ENCODE measurements around the gene ENKUR. TPM values are rescaled to one million over a fixed set of nuclear protein-coding genes. Genes with fewer than 3 reads are reported as not detected.

ENKUR gene
- total RNA-seq, 4 donors from 2014 or later = 0.38 to 0.53 TPM; not detected in 2

DNA sequence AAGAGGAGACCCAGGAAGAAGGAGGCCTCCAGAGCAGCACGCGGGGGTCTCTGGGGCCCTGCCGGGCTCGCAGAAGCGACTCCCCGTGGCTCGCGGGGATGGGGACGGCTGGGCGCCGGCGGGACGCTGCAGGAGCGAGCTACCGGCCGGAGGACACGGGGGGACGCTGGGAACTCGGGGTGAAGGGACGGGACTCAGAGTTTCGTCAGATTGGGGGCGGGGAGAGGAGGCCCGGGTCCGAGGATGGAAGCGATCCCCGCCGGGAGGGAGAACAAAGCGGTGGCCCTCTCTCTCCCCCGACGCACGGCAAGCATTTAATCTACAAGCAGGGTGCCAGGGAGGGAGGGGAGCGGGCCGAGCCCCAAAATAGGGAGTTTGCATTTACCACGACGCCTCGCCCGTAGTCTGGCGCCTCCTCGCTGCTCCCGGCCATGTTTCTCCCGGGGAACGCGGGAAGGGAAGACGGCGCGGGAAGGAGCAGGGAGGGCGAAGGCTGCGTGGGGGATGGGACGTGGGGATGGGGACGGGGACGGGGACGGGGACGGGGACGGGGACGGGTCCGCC lies 63.7 kb downstream of the ENKUR start, which contains the start of gene PRTFDC1:
Gene PRTFDC1 (minus strand): TSS at position 464 of the 564 bp plus-strand sequence. CDS start 31 bp downstream, at position 433.
- TF ChIP-seq, protein P1, sequence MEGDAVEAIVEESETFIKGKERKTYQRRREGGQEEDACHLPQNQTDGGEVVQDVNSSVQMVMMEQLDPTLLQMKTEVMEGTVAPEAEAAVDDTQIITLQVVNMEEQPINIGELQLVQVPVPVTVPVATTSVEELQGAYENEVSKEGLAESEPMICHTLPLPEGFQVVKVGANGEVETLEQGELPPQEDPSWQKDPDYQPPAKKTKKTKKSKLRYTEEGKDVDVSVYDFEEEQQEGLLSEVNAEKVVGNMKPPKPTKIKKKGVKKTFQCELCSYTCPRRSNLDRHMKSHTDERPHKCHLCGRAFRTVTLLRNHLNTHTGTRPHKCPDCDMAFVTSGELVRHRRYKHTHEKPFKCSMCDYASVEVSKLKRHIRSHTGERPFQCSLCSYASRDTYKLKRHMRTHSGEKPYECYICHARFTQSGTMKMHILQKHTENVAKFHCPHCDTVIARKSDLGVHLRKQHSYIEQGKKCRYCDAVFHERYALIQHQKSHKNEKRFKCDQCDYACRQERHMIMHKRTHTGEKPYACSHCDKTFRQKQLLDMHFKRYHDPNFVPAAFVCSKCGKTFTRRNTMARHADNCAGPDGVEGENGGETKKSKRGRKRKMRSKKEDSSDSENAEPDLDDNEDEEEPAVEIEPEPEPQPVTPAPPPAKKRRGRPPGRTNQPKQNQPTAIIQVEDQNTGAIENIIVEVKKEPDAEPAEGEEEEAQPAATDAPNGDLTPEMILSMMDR (IDR thresholded peaks at IDR 0.05) = no peak
- TF ChIP-seq POLR2A (IDR thresholded peaks at IDR 0.05) = peak in 1 of 2 donors; percentile 1
- Histone ChIP-seq H3K36me3 (no peaks in the 10 kb centered on the region), H3K4me1 (peaks cover 0 to 15% (median 0%) of the 10 kb centered on the region in 4 donors), H3K4me3 (peak within 1 kb of the TSS; percentile 65 to 93 (median 74)), H3K9me3 (no peaks in the 10 kb centered on the region), H3K27me3 (no peaks in the 10 kb centered on the region), H3K27ac (peak within 1 kb of the TSS; percentile 75 to 88 (median 78))
- DNase-seq = peak; percentile 28 to 76 (median 63)

- no peaks in the 10 kb centered on the region for H3K27me3 ChIP-seq
- DNase-seq = peak in 2 of 3 donors; percentile 57 to 66
- peak overlapping the region; percentile 65 to 93 (median 74) for H3K4me3 ChIP-seq
Measured at GRCh38 chr10:24951201-24952142, 64.5 kb downstream of the ENKUR start.

DNA sequence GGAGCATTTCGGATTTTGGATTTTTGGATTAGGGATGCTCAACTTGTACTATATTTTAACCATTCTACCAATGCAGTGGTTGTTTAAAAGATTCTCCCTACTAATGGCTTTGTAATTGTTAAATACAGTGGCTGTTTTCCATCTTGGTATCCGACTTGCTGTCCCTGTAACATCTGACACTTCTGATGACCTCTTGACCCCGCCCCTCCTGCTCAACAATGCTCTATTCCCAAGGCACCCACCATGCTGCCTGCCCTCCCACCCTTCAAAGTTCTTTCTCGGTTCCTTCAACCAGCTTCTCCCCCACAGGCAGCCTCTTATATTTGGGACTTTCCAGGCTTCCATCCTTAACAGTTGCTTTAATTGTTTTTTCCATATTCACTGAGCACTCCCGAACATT lies 65.5 kb downstream of the ENKUR start:
- peaks cover 0 to 16% (median 0%) of the 10 kb centered on the region in 4 donors for H3K4me1 ChIP-seq
- H3K27me3 ChIP-seq = no peaks in the 10 kb centered on the region
- TF ChIP-seq POLR2A (IDR thresholded peaks at IDR 0.05) = no peak
- TF ChIP-seq, protein P1 (IDR thresholded peaks at IDR 0.05) = no peak
- no peaks in the 10 kb centered on the region for H3K9me3 ChIP-seq
- H3K27ac ChIP-seq = no peak overlapping the region
- H3K4me3 ChIP-seq = no peak overlapping the region
- H3K36me3 ChIP-seq = no peaks in the 10 kb centered on the region
- DNase-seq = no peak

More at GRCh38 chr10:24951201-24952142, 64.5 kb downstream of the ENKUR start:
- Histone ChIP-seq H3K36me3 (no peaks in the 10 kb centered on the region), H3K9me3 (no peaks in the 10 kb centered on the region), H3K4me1 (peaks cover 0 to 15% (median 0%) of the 10 kb centered on the region in 4 donors), H3K27ac (peak overlapping the region; percentile 75 to 88 (median 78))
- TF ChIP-seq, protein P1 (IDR thresholded peaks at IDR 0.05) = no peak
- TF ChIP-seq POLR2A (IDR thresholded peaks at IDR 0.05) = peak in 1 of 2 donors; percentile 16

DNA sequence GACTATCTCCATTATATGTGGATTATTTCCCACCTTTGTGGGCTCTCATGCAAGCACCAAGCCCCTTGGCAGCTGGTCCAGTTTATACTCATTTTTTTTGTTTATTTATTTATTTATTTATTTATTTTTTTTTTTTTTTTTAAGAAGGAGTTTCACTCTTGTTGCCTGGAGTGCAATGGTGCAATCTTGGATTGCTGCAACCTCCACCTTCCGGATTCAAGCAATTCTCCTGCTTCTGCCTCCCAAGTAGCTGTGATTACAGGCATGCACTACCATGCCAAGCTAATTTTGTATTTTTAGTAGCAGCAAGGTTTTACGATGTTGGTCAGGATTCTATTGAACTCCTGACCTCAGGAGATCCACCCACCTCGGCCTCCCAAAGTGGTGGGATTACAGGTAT lies 66.3 kb downstream of the ENKUR start:
- no peak overlapping the region for H3K4me3 ChIP-seq
- no peak for DNase-seq
- no peaks in the 10 kb centered on the region for H3K27me3 ChIP-seq
- no peak overlapping the region for H3K27ac ChIP-seq
- H3K9me3 ChIP-seq = no peaks in the 10 kb centered on the region
- no peaks in the 10 kb centered on the region for H3K36me3 ChIP-seq
- TF ChIP-seq, protein P1 (IDR thresholded peaks at IDR 0.05) = no peak
- no peak for TF ChIP-seq POLR2A (IDR thresholded peaks at IDR 0.05)
- H3K4me1 ChIP-seq = peaks cover 0 to 21% (median 0%) of the 10 kb centered on the region in 4 donors

GRCh38 chr10:24947304-24948097 lies 68.5 kb downstream of the ENKUR start:
- no peak for TF ChIP-seq POLR2A (IDR thresholded peaks at IDR 0.05)
- TF ChIP-seq, protein P1 (IDR thresholded peaks at IDR 0.05) = no peak
- Histone ChIP-seq H3K4me1 (peaks cover 0 to 17% (median 0%) of the 10 kb centered on the region in 4 donors), H3K36me3 (no peaks in the 10 kb centered on the region), H3K27ac (no peak overlapping the region), H3K9me3 (no peaks in the 10 kb centered on the region), H3K4me3 (no peak overlapping the region), H3K27me3 (no peaks in the 10 kb centered on the region)
- DNase-seq = no peak

Data from Peyer's patch (tissue), 4 donors.